T-helper 17 cell (primary cell): ENCODE results near the gene ECHS1. TPM values are rescaled to one million over a fixed set of nuclear protein-coding genes. Genes with fewer than 3 reads are reported as not detected.
A peak's percentile ranks its signal among the peaks of the same experiment; 100 is the strongest.

Source experiments
- ATAC-seq: fragments of 150-1000 bp; cut with Tn5 transposase; 2 replicates; pipeline ENCODE4 v1.10.0; 2021; ENCODE audit warnings: mild to moderate bottlenecking, moderate library complexity
- DNase-seq, 3 donors: peaks; one replicate each; pipeline versions ENCODE4 v3.0.0 to v3.0.0-alpha.2; 2020 to 2021
- H3K9me3 ChIP-seq: one replicate; pipeline ENCODE4 v1.7.0; 2013; ENCODE audit warnings: low read length, mild to moderate bottlenecking; ENCODE audit not compliant: control insufficient read depth, poor library complexity, severe bottlenecking
- H3K27ac Mint-ChIP-seq: one replicate; pipeline ENCODE4 v1.8.0; 2022; ENCODE audit warnings: mild to moderate bottlenecking, moderate library complexity, mixed read lengths
- H3K27me3 Mint-ChIP-seq: one replicate; pipeline ENCODE4 v1.8.0; 2022; ENCODE audit warnings: mixed read lengths
- H3K36me3 Mint-ChIP-seq: one replicate; pipeline ENCODE4 v1.8.0; 2022; ENCODE audit warnings: low read depth, mixed read lengths
- H3K4me1 Mint-ChIP-seq: one replicate; pipeline ENCODE4 v1.8.0; 2022; ENCODE audit warnings: mild to moderate bottlenecking, mixed read lengths
- H3K4me3 Mint-ChIP-seq: one replicate; pipeline ENCODE4 v1.8.0; 2022; ENCODE audit warnings: mild to moderate bottlenecking, moderate library complexity, mixed read lengths
- total RNA-seq, 4 donors: library from RNA in 2 of 4; stranded (reverse) in 2 of 4; gene quantifications; one replicate each; pipeline ENCODE4 v1.2.3 and lab custom pipeline; 2022 to 2026

Gene ECHS1
- total RNA-seq, 2 donors from 2014 or later: 18.2 to 20.2 TPM

- H3K36me3 Mint-ChIP-seq: peaks cover 19% of the 10 kb centered on the region
- peak overlapping the region; percentile 81 for H3K27ac Mint-ChIP-seq
- peaks cover 3% of the 10 kb centered on the region for H3K9me3 ChIP-seq
- no peak for DNase-seq
- no peak overlapping the region for H3K4me3 Mint-ChIP-seq
- ATAC-seq: no peak
- no peaks in the 10 kb centered on the region for H3K27me3 Mint-ChIP-seq
- H3K4me1 Mint-ChIP-seq: peaks cover 40% of the 10 kb centered on the region
These were observed 32.8 kb upstream of the ECHS1 start for GRCh38 chr10:133405844-133406527.

- DNase-seq (no peak), ATAC-seq (no peak)
- no peaks in the 10 kb centered on the region for H3K9me3 ChIP-seq
- peaks cover 46% of the 10 kb centered on the region for H3K4me1 Mint-ChIP-seq
- no peak overlapping the region for H3K4me3 Mint-ChIP-seq
- no peaks in the 10 kb centered on the region for H3K27me3 Mint-ChIP-seq
- peaks cover 19% of the 10 kb centered on the region for H3K36me3 Mint-ChIP-seq
- peak overlapping the region; percentile 81 for H3K27ac Mint-ChIP-seq
These were observed 32.1 kb upstream of the ECHS1 start for GRCh38 chr10:133405272-133405671.

GRCh38 chr10:133403784-133404183 lies 30.6 kb upstream of the ECHS1 start:
- Mint-ChIP-seq H3K4me1 (peaks cover 46% of the 10 kb centered on the region), H3K36me3 (peaks cover 16% of the 10 kb centered on the region)

GRCh38 chr10:133403359-133403758 lies 30.2 kb upstream of the ECHS1 start:
- DNase-seq (no peak), ATAC-seq (no peak)
- peak overlapping the region; percentile 75 for H3K27ac Mint-ChIP-seq
- H3K4me3 Mint-ChIP-seq: no peak overlapping the region
- H3K9me3 ChIP-seq: no peaks in the 10 kb centered on the region
- H3K36me3 Mint-ChIP-seq: peaks cover 16% of the 10 kb centered on the region
- H3K4me1 Mint-ChIP-seq: peaks cover 46% of the 10 kb centered on the region
- no peaks in the 10 kb centered on the region for H3K27me3 Mint-ChIP-seq

More at GRCh38 chr10:133403784-133404183, 30.6 kb upstream of the ECHS1 start:
- H3K27ac Mint-ChIP-seq: peak overlapping the region; percentile 75
- no peaks in the 10 kb centered on the region for H3K27me3 Mint-ChIP-seq
- H3K4me3 Mint-ChIP-seq: no peak overlapping the region
- no peaks in the 10 kb centered on the region for H3K9me3 ChIP-seq
- no peak for DNase-seq
- no peak for ATAC-seq

GRCh38 chr10:133401981-133402725 lies 29.0 kb upstream of the ECHS1 start:
- Mint-ChIP-seq H3K4me3 (no peak overlapping the region), H3K4me1 (peaks cover 51% of the 10 kb centered on the region), H3K27ac (no peak overlapping the region), H3K27me3 (no peaks in the 10 kb centered on the region), H3K36me3 (peaks cover 18% of the 10 kb centered on the region)
- H3K9me3 ChIP-seq: no peaks in the 10 kb centered on the region
- DNase-seq: no peak
- ATAC-seq: no peak

- DNase-seq (no peak), ATAC-seq (no peak)
- no peaks in the 10 kb centered on the region for H3K27me3 Mint-ChIP-seq
- H3K4me1 Mint-ChIP-seq: peaks cover 50% of the 10 kb centered on the region
- no peaks in the 10 kb centered on the region for H3K9me3 ChIP-seq
- H3K27ac Mint-ChIP-seq: no peak overlapping the region
- peaks cover 15% of the 10 kb centered on the region for H3K36me3 Mint-ChIP-seq
- no peak overlapping the region for H3K4me3 Mint-ChIP-seq
These were observed 28.3 kb upstream of the ECHS1 start for GRCh38 chr10:133401500-133401899.

GRCh38 chr10:133400624-133401424 lies 27.7 kb upstream of the ECHS1 start:
- peaks cover 46% of the 10 kb centered on the region for H3K4me1 Mint-ChIP-seq
- H3K27ac Mint-ChIP-seq: peak overlapping the region; percentile 81
- peak overlapping the region; percentile 66 for H3K4me3 Mint-ChIP-seq
- H3K36me3 Mint-ChIP-seq: peaks cover 12% of the 10 kb centered on the region
- ATAC-seq: peak; percentile 27
- no peak for DNase-seq
- H3K9me3 ChIP-seq: no peaks in the 10 kb centered on the region
- H3K27me3 Mint-ChIP-seq: no peaks in the 10 kb centered on the region

GRCh38 chr10:133399123-133399601 lies 26.0 kb upstream of the ECHS1 start:
- Mint-ChIP-seq H3K27me3 (no peaks in the 10 kb centered on the region), H3K36me3 (peaks cover 11% of the 10 kb centered on the region), H3K4me1 (peaks cover 39% of the 10 kb centered on the region), H3K4me3 (no peak overlapping the region), H3K27ac (no peak overlapping the region)
- DNase-seq (no peak), ATAC-seq (no peak)
- H3K9me3 ChIP-seq: no peaks in the 10 kb centered on the region

- Mint-ChIP-seq H3K27me3 (no peaks in the 10 kb centered on the region), H3K4me1 (peaks cover 38% of the 10 kb centered on the region), H3K36me3 (peaks cover 6% of the 10 kb centered on the region), H3K4me3 (no peak overlapping the region), H3K27ac (peak overlapping the region; percentile 72)
- no peak for ATAC-seq
- no peaks in the 10 kb centered on the region for H3K9me3 ChIP-seq
- DNase-seq: no peak
These were observed 24.8 kb upstream of the ECHS1 start for GRCh38 chr10:133397938-133398337.

- no peak overlapping the region for H3K27ac Mint-ChIP-seq
- H3K4me3 Mint-ChIP-seq: no peak overlapping the region
- DNase-seq (no peak), ATAC-seq (no peak)
- H3K4me1 Mint-ChIP-seq: peaks cover 34% of the 10 kb centered on the region
- H3K27me3 Mint-ChIP-seq: no peaks in the 10 kb centered on the region
- no peaks in the 10 kb centered on the region for H3K9me3 ChIP-seq
- peaks cover 3% of the 10 kb centered on the region for H3K36me3 Mint-ChIP-seq
These were observed 23.0 kb upstream of the ECHS1 start for GRCh38 chr10:133396035-133396624.

- peak overlapping the region; percentile 91 for H3K4me3 Mint-ChIP-seq
- H3K9me3 ChIP-seq: no peaks in the 10 kb centered on the region
- peaks cover 30% of the 10 kb centered on the region for H3K4me1 Mint-ChIP-seq
- no peaks in the 10 kb centered on the region for H3K27me3 Mint-ChIP-seq
- H3K36me3 Mint-ChIP-seq: peaks cover 3% of the 10 kb centered on the region
- ATAC-seq (no peak), DNase-seq (no peak)
- H3K27ac Mint-ChIP-seq: peak overlapping the region; percentile 91
These were observed 21.7 kb upstream of the ECHS1 start for GRCh38 chr10:133394801-133395221.

GRCh38 chr10:133394064-133394663 lies 21.0 kb upstream of the ECHS1 start, which contains the start of gene MTG1:
Gene MTG1 (plus strand): TSS chr10:133394157. CDS start chr10:133394221, 64 bp downstream.
- Mint-ChIP-seq H3K4me3 (peak within 1 kb of the TSS; percentile 91), H3K4me1 (peaks cover 33% of the 10 kb centered on the region)
- ATAC-seq: peak; percentile 85

More at GRCh38 chr10:133394064-133394663, 21.0 kb upstream of the ECHS1 start, which contains the start of gene MTG1:
- Mint-ChIP-seq H3K27ac (peak within 1 kb of the TSS; percentile 91), H3K36me3 (peaks cover 3% of the 10 kb centered on the region), H3K27me3 (no peaks in the 10 kb centered on the region)
- peak; percentile 92 to 96 (median 93) for DNase-seq
- H3K9me3 ChIP-seq: no peaks in the 10 kb centered on the region
